ENCODE results near the gene OSBPL8. TPM values are rescaled to one million over a fixed set of nuclear protein-coding genes. Genes with fewer than 3 reads are reported as not detected.

The OSBPL8 gene
- total and polyA plus RNA-seq, 2 of the 8 experiments (the other 6 are each of a cell fraction or from before 2014, with no cell fraction given), result 10.9 to 81.1 TPM

DNA sequence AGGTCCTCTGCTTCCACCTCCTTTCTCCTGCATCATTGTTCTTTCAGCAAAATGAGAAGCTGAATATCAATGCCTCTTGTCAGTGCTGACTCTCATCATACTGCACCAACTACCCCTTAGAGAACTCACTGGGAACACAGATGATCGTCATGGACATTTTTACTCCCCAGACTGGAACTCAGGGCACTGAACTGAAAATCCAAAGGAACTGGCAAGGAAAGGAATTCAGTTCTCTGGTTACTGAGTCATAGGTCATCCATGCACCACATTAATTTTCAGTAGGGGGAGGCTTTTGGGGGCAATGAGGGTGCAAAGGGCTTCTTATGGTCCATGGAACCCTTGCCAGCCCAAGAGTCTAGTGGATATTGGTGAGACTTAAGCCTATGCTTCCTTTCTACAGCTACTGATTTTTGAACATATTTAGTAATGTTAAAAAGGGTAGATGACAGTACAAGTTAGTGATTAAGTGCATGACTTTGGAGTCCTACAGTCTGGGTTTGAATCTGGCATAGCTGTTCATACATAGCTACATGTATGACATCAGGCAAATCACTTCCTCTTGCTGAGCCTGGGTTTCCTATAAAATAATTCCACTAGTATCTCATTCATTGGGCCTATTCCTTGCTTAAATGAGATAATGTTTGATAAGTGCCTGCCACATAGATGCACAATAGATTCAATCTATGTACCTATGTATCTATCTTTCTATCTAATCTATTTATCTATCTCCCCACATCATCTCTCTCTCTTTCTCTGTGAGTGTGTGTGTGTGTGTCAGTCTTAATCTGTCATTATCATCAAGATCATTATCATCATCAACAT is 240.6 kb downstream of the OSBPL8 start (continued):
- TF ChIP-seq FOSL1 (IDR thresholded peaks at IDR 0.05; ENCODE audit: insufficient read depth, low read depth, low read length) (no peak), GABPA (IDR thresholded peaks at IDR 0.05; ENCODE audit: borderline replicate concordance, insufficient read depth, low read length) (no peak), SUZ12 (IDR thresholded peaks at IDR 0.05; ENCODE audit: low read length) (no peak), RBBP5 (IDR thresholded peaks at IDR 0.05; ENCODE audit: borderline replicate concordance, low read depth, low read length) (no peak), YY1 (IDR thresholded peaks at IDR 0.05; ENCODE audit: low read depth, low read length) (no peak), MAFK (IDR thresholded peaks at IDR 0.05; ENCODE audit: low read depth, low read length) (no peak), BRCA1 (IDR thresholded peaks at IDR 0.05; ENCODE audit: low read depth, low read length) (no peak), SIRT6 (IDR thresholded peaks at IDR 0.05; ENCODE audit: low read length) (no peak), CBX8 (IDR thresholded peaks at IDR 0.05; ENCODE audit: borderline replicate concordance, low read depth, low read length) (no peak)
- TF ChIP-seq, protein P1, sequence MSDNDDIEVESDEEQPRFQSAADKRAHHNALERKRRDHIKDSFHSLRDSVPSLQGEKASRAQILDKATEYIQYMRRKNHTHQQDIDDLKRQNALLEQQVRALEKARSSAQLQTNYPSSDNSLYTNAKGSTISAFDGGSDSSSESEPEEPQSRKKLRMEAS (IDR thresholded peaks at IDR 0.05), result no peak

All from H1 (cell line).